H1 (cell line): Measurements from ENCODE around the gene TTC28. TPM values are rescaled to one million over a fixed set of nuclear protein-coding genes. Genes with fewer than 3 reads are reported as not detected.

Experiments used
- CTCF ChIA-PET: fragments of 300-600 bp; sonication (Branson Sonifier 250); formaldehyde crosslinking; loops from one replicate; lab custom pipeline; 2021; ENCODE audit not compliant: partially characterized antibody; lab: Charles Lee
- POLR2A ChIA-PET: fragments of 300-600 bp; sonication (Branson Sonifier 250); formaldehyde crosslinking; loops from one replicate; lab custom pipeline; 2021; ENCODE audit warnings: inconsistent platforms; ENCODE audit not compliant: partially characterized antibody; lab: Charles Lee
- DNase-seq, 2 experiments: peaks; one replicate each; pipeline versions ENCODE4 v3.0.0 to v3.0.0-alpha.2; 2010 to 2022; ENCODE audit warnings: low spot score in 2 of 2, low read depth in 1 of 2, mixed read lengths in 1 of 2
- FAIRE-seq: peaks from 2 replicates; lab custom pipeline; 2011; peaks lifted over from hg19 to GRCh38; lab: Jason Lieb, UNC
- H2AFZ ChIP-seq: 2 replicates; pipeline ENCODE4 v1.8.1; 2012; ENCODE audit warnings: low read length, inconsistent platforms
- H2AK5ac ChIP-seq: 2 replicates; pipeline ENCODE4 v1.6.1; 2013; ENCODE audit warnings: low read depth, low read length
- H2BK120ac ChIP-seq: replicated peaks from 2 replicates; pipeline ENCODE3; 2013; ENCODE audit warnings: low read depth, low read length, inconsistent platforms
- H2BK12ac ChIP-seq: 2 replicates; pipeline ENCODE4 v1.6.1; 2013; ENCODE audit warnings: low read depth, low read length
- H2BK15ac ChIP-seq: 2 replicates; pipeline ENCODE4 v1.6.1; 2013; ENCODE audit warnings: low read length
- H2BK20ac ChIP-seq: 2 replicates; pipeline ENCODE4 v1.6.1; 2013; ENCODE audit warnings: low read length
- H2BK5ac ChIP-seq: 2 replicates; pipeline ENCODE4 v1.6.1; 2013; ENCODE audit warnings: low read depth, low read length
- H3K14ac ChIP-seq: 2 replicates; pipeline ENCODE4 v1.6.1; 2013; ENCODE audit warnings: inconsistent platforms; ENCODE audit not compliant: insufficient read length
- H3K18ac ChIP-seq: 2 replicates; pipeline ENCODE4 v1.6.1; 2013; ENCODE audit warnings: low read length; ENCODE audit errors: extremely low read depth
- H3K23ac ChIP-seq: 2 replicates; pipeline ENCODE4 v1.6.1; 2013; ENCODE audit warnings: inconsistent platforms; ENCODE audit not compliant: insufficient read length
- H3K23me2 ChIP-seq: 2 replicates; pipeline ENCODE4 v1.6.1; 2013; ENCODE audit warnings: low read depth, low read length
- H3K27ac ChIP-seq: 2 replicates; pipeline ENCODE4 v1.6.1; 2011; ENCODE audit warnings: low read depth, low read length, inconsistent platforms
- H3K27me3 ChIP-seq, 4 experiments: replicated peaks in 1 of 4; 1 replicate in 1 of 4; 2 replicates in 3 of 4; pipeline versions ENCODE4 v1.6.1 to v1.8.1; 2011 to 2013; ENCODE audit warnings: low read length in 3 of 4, mild to moderate bottlenecking in 3 of 4, inconsistent platforms in 2 of 4, mixed read lengths in 2 of 4, moderate library complexity in 1 of 4; ENCODE audit not compliant: control insufficient read depth in 3 of 4, insufficient read depth in 3 of 4; ENCODE audit errors: extremely low read depth in 1 of 4
- H3K36me3 ChIP-seq, 4 experiments: 2 replicates each; pipeline versions ENCODE4 v1.6.1 to v1.8.1; 2011 to 2013; ENCODE audit warnings: mild to moderate bottlenecking in 4 of 4, low read length in 3 of 4, moderate library complexity in 2 of 4, control low read depth in 1 of 4, inconsistent platforms in 1 of 4; ENCODE audit not compliant: insufficient read depth in 4 of 4, control insufficient read depth in 2 of 4
- H3K4ac ChIP-seq: replicated peaks from 2 replicates; pipeline ENCODE3; 2013; ENCODE audit warnings: low read length, low read depth, mixed read lengths, inconsistent platforms; ENCODE audit not compliant: insufficient read length
- H3K4me1 ChIP-seq, 4 experiments: replicated peaks in 1 of 4; 1 replicate in 1 of 4; 2 replicates in 3 of 4; pipeline versions ENCODE4 v1.6.1 to v1.8.1; 2011 to 2013; ENCODE audit warnings: low read length in 3 of 4, inconsistent platforms in 2 of 4, mixed read lengths in 1 of 4; ENCODE audit not compliant: insufficient read depth in 4 of 4, control insufficient read depth in 3 of 4
- H3K4me2 ChIP-seq, 2 experiments: 2 replicates each; pipeline versions ENCODE4 v1.6.1 to v1.8.1; 2011 to 2013; ENCODE audit warnings: low read depth in 2 of 2, low read length in 2 of 2, control low read depth in 1 of 2, inconsistent platforms in 1 of 2, mild to moderate bottlenecking in 1 of 2; ENCODE audit not compliant: insufficient read depth in 1 of 2
- H3K4me3 ChIP-seq, 4 experiments: fragments of 200-600, 300-600 bp in 1 of 4; sonication (generic), shearing (Covaris generic), sonication (Bioruptor Twin) in 1 of 4; 2 replicates each; pipeline versions ENCODE4 v1.5.1 to v1.8.1; 2011 to 2016; ENCODE audit warnings: low read length in 4 of 4, low read depth in 3 of 4, control low read depth in 2 of 4, inconsistent platforms in 2 of 4, mild to moderate bottlenecking in 2 of 4, mixed read lengths in 1 of 4, moderate library complexity in 1 of 4; ENCODE audit not compliant: insufficient read depth in 2 of 4; ENCODE audit errors: extremely low read depth in 1 of 4
- H3K56ac ChIP-seq: replicated peaks from 2 replicates; pipeline ENCODE3; 2013; ENCODE audit warnings: low read depth, mild to moderate bottlenecking, mixed read lengths, low read length, inconsistent platforms; ENCODE audit not compliant: insufficient read length
- H3K79me1 ChIP-seq: 2 replicates; pipeline ENCODE4 v1.6.1; 2013; ENCODE audit warnings: low read depth, low read length, control low read depth
- H3K79me2 ChIP-seq, 2 experiments: 2 replicates each; pipeline versions ENCODE4 v1.6.1 to v1.8.1; 2012 to 2013; ENCODE audit warnings: low read length in 2 of 2, mild to moderate bottlenecking in 2 of 2, inconsistent platforms in 1 of 2; ENCODE audit not compliant: insufficient read depth in 2 of 2, control insufficient read depth in 1 of 2
- H3K9ac ChIP-seq, 4 experiments: replicated peaks in 1 of 4; 1 replicate in 1 of 4; 2 replicates in 3 of 4; pipeline versions ENCODE4 v1.6.1 to v1.8.1; 2011 to 2013; ENCODE audit warnings: low read depth in 3 of 4, low read length in 3 of 4, control low read depth in 2 of 4, mild to moderate bottlenecking in 2 of 4, moderate library complexity in 2 of 4, inconsistent platforms in 1 of 4; ENCODE audit errors: extremely low read depth in 1 of 4
- H3K9me3 ChIP-seq, 2 experiments: 2 replicates each; pipeline versions ENCODE4 v1.6.1 to v1.8.1; 2012 to 2013; ENCODE audit warnings: mild to moderate bottlenecking in 2 of 2, moderate library complexity in 2 of 2, control low read depth in 1 of 2, inconsistent platforms in 1 of 2, low read depth in 1 of 2, low read length in 1 of 2, mixed read lengths in 1 of 2; ENCODE audit not compliant: insufficient read depth in 2 of 2
- H4K20me1 ChIP-seq, 2 experiments: replicated peaks in 1 of 2; 2 replicates each; pipeline versions ENCODE3 to v1.8.1; 2011 to 2013; ENCODE audit warnings: inconsistent platforms in 2 of 2, low read length in 2 of 2, mild to moderate bottlenecking in 1 of 2; ENCODE audit not compliant: insufficient read depth in 2 of 2, control insufficient read depth in 1 of 2
- H4K5ac ChIP-seq: 2 replicates; pipeline ENCODE4 v1.6.1; 2013; ENCODE audit warnings: low read length, low read depth, mixed read lengths, inconsistent platforms; ENCODE audit not compliant: insufficient read length
- H4K8ac ChIP-seq: 2 replicates; pipeline ENCODE4 v1.8.0; 2013; ENCODE audit warnings: mild to moderate bottlenecking, moderate library complexity, low read length, inconsistent platforms; ENCODE audit not compliant: insufficient read depth; ENCODE audit errors: extremely low read depth
- H4K91ac ChIP-seq: replicated peaks from 2 replicates; pipeline ENCODE3; 2013; ENCODE audit warnings: low read length, mixed read lengths, inconsistent platforms; ENCODE audit not compliant: insufficient read length
- ATF3 ChIP-seq: IDR thresholded peaks from 2 replicates; pipeline ENCODE4 v1.6.1; 2011; ENCODE audit warnings: low read depth, mild to moderate bottlenecking, low read length; ENCODE audit not compliant: insufficient read depth
- BCL11A ChIP-seq, 2 experiments: IDR thresholded peaks; one replicate each; pipeline ENCODE4 v1.6.1; 2011; ENCODE audit warnings: low read depth in 2 of 2, low read length in 2 of 2, mild to moderate bottlenecking in 2 of 2
- CBX8 ChIP-seq: fragments of 300-800, 300-1000 bp; sonication (generic); IDR thresholded peaks from 2 replicates; pipeline ENCODE4 v1.7.1; 2016; ENCODE audit warnings: low read depth, low read length, borderline replicate concordance
- GABPA ChIP-seq: IDR thresholded peaks from 2 replicates; pipeline ENCODE4 v1.6.1; 2011; ENCODE audit warnings: mild to moderate bottlenecking, low read length, moderate library complexity, borderline replicate concordance; ENCODE audit not compliant: insufficient read depth
- HDAC2 ChIP-seq, 2 experiments: fragments of 300-600 bp in 1 of 2; sonication (generic) in 1 of 2; IDR thresholded peaks; 2 replicates each; pipeline ENCODE4 v1.6.1; 2011 to 2012; ENCODE audit warnings: low read depth in 2 of 2, low read length in 2 of 2, mild to moderate bottlenecking in 2 of 2, moderate library complexity in 2 of 2, borderline replicate concordance in 1 of 2, inconsistent platforms in 1 of 2
- NANOG ChIP-seq: IDR thresholded peaks from 2 replicates; pipeline ENCODE4 v1.6.1; 2011; ENCODE audit warnings: low read length, low read depth, mild to moderate bottlenecking, inconsistent platforms; ENCODE audit not compliant: insufficient read depth, poor library complexity, severe bottlenecking
- NRF1 ChIP-seq: IDR thresholded peaks from 2 replicates; pipeline ENCODE4 v1.6.1; 2011; ENCODE audit warnings: mild to moderate bottlenecking, low read depth, low read length, improper control_type of control experiment
- POLR2AphosphoS5 ChIP-seq: IDR thresholded peaks from 2 replicates; pipeline ENCODE4 v1.6.1; 2011; ENCODE audit warnings: low read depth, low read length
- SAP30 ChIP-seq: fragments of 300-600 bp; sonication (generic); IDR thresholded peaks from 2 replicates; pipeline ENCODE4 v1.7.1; 2012; ENCODE audit warnings: low read length, moderate library complexity, mild to moderate bottlenecking, inconsistent platforms; ENCODE audit not compliant: insufficient read depth, insufficient replicate concordance
- SIX5 ChIP-seq: IDR thresholded peaks from 2 replicates; pipeline ENCODE4 v1.6.1; 2011; ENCODE audit warnings: mild to moderate bottlenecking, low read depth, low read length
- SUZ12 ChIP-seq: fragments of 200-600 bp; sonication (generic); IDR thresholded peaks from 2 replicates; pipeline ENCODE4 v1.6.1; 2012; ENCODE audit warnings: mild to moderate bottlenecking, inconsistent platforms, low read length, moderate library complexity, mixed read lengths
- TAF7 ChIP-seq: optimal IDR thresholded peaks from 2 replicates; pipeline ENCODE3; 2011; ENCODE audit warnings: low read depth, mild to moderate bottlenecking, inconsistent platforms, low read length, moderate library complexity, borderline replicate concordance
- ZNF274 ChIP-seq: IDR thresholded peaks from 2 replicates; pipeline ENCODE4 v1.7.0; 2012; ENCODE audit warnings: low read length, borderline replicate concordance; ENCODE audit errors: extremely low read depth
- WGBS, 2 experiments: shearing (Covaris generic) in 1 of 2; methylation state at CpG; one replicate each; pipeline versions ENCODE4 v1.1.6 to v1.1.7; 2013 to 2015; ENCODE audit warnings: low lambda C conversion rate in 2 of 2, mixed read lengths in 2 of 2, inconsistent platforms in 1 of 2, low coverage in 1 of 2, missing lambda C conversion rate in 1 of 2; ENCODE audit not compliant: insufficient replicate concordance in 2 of 2, insufficient coverage in 1 of 2, insufficient read length in 1 of 2; ENCODE audit errors: extremely low coverage in 1 of 2, missing lambda C conversion rate in 1 of 2; 5-methylcytosine and 5-hydroxymethylcytosine counted together
- polyA plus RNA-seq, 7 experiments: library from polyadenylated mRNA; depleted of rRNA in 3 of 7; stranded (reverse) in 5 of 7; unstranded in 2 of 7; fragments of >200 nt in 5 of 7; fragments of 200-250 nt in 2 of 7; gene quantifications; 1 replicate in 5 of 7; 2 replicates in 1 of 7; 4 replicates in 1 of 7; pipeline versions ENCODE4 v1.2.1 to v1.2.3, GENCODE V29; 2011 to 2013; ENCODE audit warnings: missing spikeins in 2 of 7, mixed read lengths in 2 of 7
- total RNA-seq: library from RNA; stranded (reverse); fragmentation: NEBNext Ultra II Directional; extraction: Animal tissue kit (Norgen Biotek cat#: 25700); gene quantifications from 2 replicates; pipeline ENCODE4 v1.2.1, GENCODE V29; 2021

TTC28 gene
- total and polyA plus RNA-seq, 2 of the 8 experiments (the other 6 are each of a cell fraction or from before 2014, with no cell fraction given): 2.6 to 12.6 TPM

- ChIA-PET POLR2A (no interaction called here), CTCF (interaction anchor here (0.6 kb wide), 1 partner anchor 482 kb away, joined by 3 read pairs; no protein-coding TSS in a partner anchor)
- Histone ChIP-seq H2BK20ac (no peak overlapping the region), H3K9me3 (peaks cover 4 to 9% of the 10 kb centered on the region in 2 experiments; a peak in 3 of 4 replicates), H3K9ac (no peak overlapping the region), H3K4me1 (peaks cover 0 to 19% (median 13%) of the 10 kb centered on the region in 4 experiments; a peak in 5 of 7 replicates), H4K5ac (no peak overlapping the region), H3K36me3 (no peaks in the 10 kb centered on the region; a peak in 1 of 8 replicates), H2AFZ (no peak overlapping the region), H3K79me2 (no peaks in the 10 kb centered on the region), H2BK15ac (no peak overlapping the region), H3K56ac (no peak overlapping the region), H4K8ac (no peak overlapping the region), H4K20me1 (no peaks in the 10 kb centered on the region), H3K4me3 (no peak overlapping the region), H2BK120ac (no peak overlapping the region), H3K4ac (no peak overlapping the region), H2BK5ac (no peak overlapping the region), H3K27ac (no peak overlapping the region), H4K91ac (no peak overlapping the region), H3K23me2 (no peaks in the 10 kb centered on the region), H3K4me2 (no peak overlapping the region), H2AK5ac (no peak overlapping the region), H3K79me1 (no peaks in the 10 kb centered on the region), H3K18ac (no peak overlapping the region), H3K27me3 (no peaks in the 10 kb centered on the region), H2BK12ac (no peak overlapping the region), H3K23ac (no peak overlapping the region), H3K14ac (no peak overlapping the region)
- 73% methylated on average over 2 of the region's 2 CpGs; no CpG with 5 or more reads in 1 of the 2 experiments for WGBS, 2 experiments
- FAIRE-seq: no peak
- DNase-seq: no peak
- TF ChIP-seq TAF7: no peak
- no peak for TF ChIP-seq NRF1
- no peak for TF ChIP-seq SIX5
- no peak for TF ChIP-seq SUZ12
- TF ChIP-seq ZNF274: no peak
- TF ChIP-seq POLR2AphosphoS5: no peak
- TF ChIP-seq HDAC2 (IDR thresholded peaks at IDR 0.05; ENCODE audit: borderline replicate concordance in 1 of 2, low read depth in 2 of 2, low read length in 2 of 2): no peak
- TF ChIP-seq ATF3: no peak
- no peak for TF ChIP-seq GABPA
- no peak for TF ChIP-seq NANOG
- no peak for TF ChIP-seq CBX8
- TF ChIP-seq BCL11A (IDR thresholded peaks at IDR 0.05; ENCODE audit: low read depth in 2 of 2, low read length in 2 of 2): no peak
- TF ChIP-seq SAP30: no peak
Measured at GRCh38 chr22:28132466-28132865, 547.2 kb downstream of the TTC28 start.
